Activated effector memory CD4-positive, alpha-beta T cell treated with anti-CD3 and anti-CD28 coated beads, Interleukin-2, amount 50 U/mL, for 16 hours (primary cell): ENCODE data around the gene ZNF423.
A peak's percentile ranks its signal among the peaks of the same experiment; 100 is the strongest.

Experiments used
- DNase-seq: peaks from one replicate; pipeline ENCODE4 v3.0.0-alpha.2; 2020

Gene ZNF423

DNA sequence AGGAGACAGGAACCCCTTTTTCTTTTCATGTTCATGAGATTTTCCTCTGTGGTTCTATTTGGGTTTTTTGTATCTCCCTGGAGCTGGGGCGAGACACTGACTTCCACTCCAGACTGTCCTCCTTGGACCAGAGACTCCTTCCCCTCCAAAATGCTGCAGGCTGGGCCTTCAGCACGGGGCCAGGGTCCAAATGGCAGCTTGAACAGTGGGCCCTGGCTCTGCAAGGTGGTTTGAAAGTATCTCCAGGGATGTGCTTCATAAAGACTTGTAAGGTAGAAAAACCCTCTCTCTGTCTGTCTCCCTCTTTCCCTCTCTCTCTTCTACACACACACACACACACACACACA lies 236.1 kb downstream of the ZNF423 start:
- DNase-seq = no peak

DNA sequence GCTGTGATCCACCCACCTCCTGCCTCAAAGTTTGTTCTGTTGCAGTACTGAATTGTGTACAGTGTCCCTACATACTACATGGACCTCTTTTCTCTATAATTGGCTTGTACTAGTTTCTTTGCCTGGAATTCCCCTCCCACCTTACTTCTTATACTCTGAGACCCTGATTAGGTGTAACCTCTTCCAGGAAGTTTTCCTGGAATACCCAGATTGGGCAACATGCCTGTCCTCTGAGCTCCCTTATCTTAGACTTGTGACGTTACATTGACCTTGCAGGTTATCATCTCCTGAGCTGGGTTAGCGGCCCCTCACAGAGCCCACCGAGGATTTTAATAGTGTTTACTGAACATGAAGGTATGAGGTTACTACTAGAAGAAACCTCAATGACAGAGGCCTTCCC lies 237.0 kb downstream of the ZNF423 start:
- no peak for DNase-seq

DNA sequence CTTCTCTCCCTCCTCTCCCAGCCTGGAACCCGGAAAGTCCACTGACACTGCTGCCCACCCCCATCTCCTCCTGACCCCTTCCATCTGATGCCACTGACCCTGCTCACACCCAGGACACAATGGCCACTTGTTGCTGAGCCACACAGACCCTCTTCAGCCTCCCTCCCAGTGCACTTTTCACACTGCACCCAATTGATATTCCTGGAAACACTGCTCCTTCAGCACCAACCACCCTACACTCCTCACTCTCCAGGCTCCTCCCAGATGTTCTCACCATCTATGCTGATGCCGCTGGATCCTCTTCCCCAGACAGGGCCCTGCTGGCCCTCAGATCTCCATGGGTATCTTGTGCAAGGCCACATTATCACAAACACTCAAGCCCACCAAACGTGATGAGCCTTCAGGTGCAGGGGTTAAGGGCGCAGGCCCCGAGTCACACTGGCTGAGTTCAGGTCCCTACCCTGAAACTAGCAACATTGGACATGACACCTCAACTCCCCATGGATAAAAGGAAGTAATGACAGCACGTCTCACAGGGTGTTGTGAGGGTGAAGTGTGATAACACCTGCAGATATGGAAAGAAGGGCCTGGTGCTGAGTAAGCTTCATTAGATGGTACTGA lies 238.1 kb downstream of the ZNF423 start:
- peak; percentile 30 for DNase-seq

DNA sequence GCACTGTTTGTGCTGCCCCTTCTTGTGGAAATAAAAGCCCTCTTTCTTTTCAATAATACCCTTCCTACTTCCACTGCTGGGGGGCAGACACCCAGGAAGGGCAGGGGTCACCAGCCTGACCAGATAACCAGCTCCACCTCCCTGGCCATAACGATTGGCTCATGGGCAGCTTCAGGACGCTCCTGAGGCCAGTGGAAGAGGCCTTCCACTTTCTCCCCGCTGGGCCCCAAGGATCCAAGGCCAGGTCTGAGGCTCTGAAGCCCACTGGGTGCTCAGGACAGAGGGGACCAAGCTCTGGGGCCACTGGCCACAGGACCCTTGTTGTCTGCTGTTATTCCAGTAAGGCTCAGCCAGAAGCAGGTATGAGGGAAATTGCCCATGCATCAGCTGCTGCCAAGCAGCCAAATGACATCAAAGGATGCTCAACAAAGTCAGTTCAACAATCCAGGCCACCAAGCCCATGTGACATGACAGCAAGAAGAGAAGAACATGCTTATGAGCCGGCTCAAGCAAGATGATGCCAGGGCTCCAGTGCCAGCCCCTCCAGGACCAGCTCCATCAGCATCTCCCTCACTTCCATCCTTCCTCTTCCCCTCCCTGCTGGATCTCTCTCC lies 238.8 kb downstream of the ZNF423 start:
- peak; percentile 43 for DNase-seq

DNA sequence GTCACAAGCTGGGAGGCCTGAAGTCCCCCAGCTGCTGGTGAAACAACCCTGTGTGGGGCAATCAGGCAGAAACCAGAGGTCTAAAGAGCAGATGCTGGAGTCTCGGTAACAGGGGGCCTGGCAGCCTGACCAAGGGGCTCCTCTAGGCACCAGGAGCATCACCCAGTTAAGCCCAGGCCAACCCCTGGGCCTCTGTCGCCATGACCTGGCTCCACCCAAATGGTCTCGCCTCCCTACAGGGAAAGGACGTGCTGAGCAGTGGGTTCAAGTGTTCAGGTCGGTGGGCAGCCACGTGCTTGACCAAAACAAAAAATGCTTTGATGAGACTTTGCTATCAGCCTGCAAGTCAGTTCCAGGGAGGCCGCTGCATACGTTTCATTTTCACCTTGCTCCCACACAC lies 240.3 kb downstream of the ZNF423 start:
- DNase-seq = peak; percentile 37

DNA sequence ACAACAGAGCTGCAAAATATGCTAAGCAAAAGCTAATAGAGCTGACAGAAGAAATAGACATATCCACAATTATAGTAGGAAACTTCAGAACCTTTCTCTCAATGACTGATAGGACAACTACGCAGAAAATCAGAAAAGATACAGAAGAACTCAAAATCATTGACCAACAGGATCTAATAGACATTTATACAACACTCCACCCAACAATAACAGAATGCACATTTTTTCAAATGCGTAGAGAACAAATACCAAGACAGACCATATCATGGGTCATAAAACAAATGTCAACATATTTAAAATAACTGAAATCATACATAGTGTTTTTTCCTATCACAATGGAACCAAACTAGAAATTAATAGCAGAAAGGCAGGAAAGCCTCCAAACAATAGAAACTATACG lies 244.9 kb downstream of the ZNF423 start:
- no peak for DNase-seq

DNA sequence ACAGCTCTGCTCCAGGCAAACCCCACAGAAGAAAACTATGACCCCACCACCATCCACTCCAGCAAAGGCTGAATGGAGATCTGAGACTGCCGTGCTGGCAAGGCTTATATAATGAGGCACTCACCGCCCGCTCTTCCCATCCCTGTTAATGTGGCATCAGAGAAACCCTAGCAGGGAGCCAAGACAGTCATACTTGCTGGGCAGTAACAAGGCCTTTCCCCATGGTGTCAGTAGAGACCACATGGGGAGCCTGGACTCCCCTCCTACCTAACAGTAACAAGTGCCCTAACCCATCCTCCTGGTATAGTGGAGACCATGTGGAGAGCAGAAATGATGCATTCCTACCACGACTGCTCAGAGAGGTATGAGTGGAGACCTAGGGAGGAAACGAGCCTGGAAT lies 247.1 kb downstream of the ZNF423 start:
- DNase-seq = no peak

DNA sequence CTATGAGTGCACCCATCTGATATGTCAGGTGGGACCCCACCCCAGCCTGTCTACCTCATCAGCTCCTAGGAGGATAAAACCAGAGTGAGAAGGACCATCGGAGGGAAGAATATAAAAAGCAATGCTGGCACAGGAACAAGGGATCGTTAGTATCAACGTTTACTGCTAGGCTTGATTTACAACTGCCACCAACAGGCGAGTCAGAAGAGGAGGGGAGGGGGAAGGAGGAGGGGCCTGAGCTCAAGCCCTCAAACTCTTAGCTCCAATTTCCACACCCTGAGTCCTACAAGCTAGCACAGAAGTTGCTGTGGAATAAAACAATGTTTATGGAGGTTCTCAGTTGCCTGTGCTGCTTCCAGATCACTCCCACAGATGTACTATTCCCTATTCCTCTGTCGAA lies 247.8 kb downstream of the ZNF423 start:
- no peak for DNase-seq

DNA sequence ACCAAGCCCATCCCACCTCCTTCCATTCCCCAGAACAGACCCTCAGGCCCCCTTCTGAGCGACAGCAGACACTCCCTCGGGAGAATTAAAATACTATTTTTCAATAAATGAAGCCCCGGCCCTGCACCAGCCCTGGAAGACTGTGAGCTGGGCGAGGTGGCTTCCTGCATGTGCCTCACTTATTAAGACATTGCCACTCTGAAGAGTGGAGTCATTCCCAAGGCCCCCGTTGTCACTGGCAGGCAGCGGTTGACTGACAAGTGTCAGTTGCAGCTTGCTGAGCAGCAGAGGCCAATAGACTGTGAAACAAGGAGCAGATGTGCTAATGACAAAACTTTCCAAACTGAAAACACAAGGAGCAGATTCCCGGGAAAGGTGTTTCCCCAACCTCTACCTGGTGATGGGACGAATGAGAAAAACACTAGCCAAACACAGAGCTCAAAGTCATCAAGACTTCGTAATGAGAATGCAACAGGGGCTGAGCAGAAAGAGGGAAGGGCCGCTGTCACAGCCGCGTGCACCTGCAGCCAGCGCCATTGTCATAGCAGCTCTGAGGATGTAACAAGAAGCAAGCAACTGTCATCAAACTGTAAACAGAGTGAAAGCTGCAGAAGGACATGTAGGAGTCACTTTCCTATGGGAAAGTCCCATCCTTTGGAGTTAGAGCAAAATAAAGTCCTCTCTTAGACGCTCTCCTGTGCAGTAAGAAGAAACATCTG lies 250.2 kb downstream of the ZNF423 start:
- no peak for DNase-seq

DNA sequence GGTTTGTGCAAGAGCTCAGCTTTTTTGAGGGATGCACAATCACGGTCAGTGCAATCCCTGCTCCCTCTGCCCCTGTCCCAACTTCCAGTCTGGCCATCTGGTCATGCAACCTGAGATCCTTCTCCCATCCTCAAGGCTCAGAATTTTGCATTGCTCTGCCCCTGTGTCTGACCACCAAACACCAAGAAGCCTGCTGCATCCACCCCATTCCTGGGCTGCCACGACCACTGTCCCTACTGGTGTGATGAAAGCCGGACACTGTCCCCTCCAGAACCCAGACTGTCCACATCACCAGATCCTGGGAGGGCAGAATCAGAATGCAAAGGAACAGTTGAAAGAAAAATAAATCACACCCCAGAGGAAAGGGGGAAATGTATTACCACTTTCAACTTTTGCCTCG lies 251.3 kb downstream of the ZNF423 start:
- DNase-seq = no peak

DNA sequence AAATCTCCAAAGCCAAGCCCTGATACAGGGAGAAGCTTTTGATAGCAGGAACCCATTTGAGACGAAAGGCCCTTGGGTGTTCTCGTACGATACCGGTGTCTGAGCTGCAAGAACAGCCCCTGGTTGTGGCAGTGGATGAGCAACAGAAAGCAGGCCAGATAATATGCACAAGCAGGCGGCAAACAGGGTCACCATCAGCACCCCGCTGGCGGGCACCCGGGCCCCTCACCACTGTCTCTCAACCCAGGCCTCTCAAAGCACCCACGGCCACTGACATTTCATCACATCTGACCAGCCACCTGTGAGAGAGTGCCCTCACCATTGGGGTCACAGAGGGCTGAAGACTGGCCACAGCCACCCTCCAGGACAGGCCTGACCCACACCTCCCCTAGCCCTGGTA lies 252.0 kb downstream of the ZNF423 start:
- no peak for DNase-seq

DNA sequence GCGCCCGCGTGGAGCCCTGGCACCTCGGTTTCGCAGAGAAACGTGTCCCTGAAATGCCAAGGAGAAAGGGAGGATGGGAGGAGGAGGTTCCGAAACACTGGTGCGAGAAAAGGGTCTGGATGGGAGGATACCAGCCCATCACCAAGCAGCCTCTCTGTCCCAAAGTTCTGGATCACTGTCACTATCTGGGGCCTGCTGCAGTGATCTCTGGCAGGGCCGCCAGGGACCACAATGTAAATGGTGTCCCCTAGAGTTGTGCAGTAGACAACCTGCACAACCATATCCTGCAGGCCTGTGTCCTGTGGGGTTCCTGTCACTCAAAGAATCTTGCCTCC lies 253.0 kb downstream of the ZNF423 start:
- DNase-seq = no peak

DNA sequence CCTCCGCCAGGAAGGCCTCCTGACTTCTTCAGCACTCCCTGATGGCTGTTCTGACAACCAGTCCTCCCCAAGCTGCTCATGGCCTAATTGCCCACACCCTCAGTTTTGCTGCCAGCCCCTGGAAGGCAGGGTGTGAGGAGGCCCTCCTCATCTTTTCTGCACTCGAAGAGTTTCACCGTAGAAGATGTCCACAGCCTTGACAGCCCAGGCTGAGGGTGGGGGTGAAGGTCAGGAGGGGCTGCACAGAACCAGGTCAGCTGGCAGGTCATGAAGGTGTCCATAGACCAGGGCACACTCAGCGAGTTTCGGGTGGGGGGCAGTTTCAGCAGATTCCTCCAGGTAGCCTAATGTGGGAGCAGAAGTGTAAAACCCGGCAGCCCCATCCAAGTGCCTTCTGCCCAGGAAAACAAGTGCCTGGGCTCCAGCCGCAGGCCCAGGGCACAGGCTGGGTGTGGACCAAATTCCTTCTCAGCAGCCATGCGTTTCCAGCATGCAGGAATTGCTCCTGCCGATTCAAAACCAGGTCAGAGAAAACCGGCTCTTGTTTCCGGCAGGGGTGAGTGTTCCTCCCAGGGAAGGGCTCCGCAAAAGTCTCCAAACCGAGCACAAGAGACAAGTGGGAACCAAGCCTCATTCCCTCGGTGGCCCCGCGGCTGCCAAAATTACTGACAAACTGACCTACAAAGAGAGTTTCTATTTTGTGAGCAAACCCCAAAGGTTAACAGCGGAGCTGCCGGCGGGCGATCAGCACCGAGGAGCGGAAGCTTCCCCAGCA lies 253.5 kb downstream of the ZNF423 start:
- DNase-seq = no peak

DNA sequence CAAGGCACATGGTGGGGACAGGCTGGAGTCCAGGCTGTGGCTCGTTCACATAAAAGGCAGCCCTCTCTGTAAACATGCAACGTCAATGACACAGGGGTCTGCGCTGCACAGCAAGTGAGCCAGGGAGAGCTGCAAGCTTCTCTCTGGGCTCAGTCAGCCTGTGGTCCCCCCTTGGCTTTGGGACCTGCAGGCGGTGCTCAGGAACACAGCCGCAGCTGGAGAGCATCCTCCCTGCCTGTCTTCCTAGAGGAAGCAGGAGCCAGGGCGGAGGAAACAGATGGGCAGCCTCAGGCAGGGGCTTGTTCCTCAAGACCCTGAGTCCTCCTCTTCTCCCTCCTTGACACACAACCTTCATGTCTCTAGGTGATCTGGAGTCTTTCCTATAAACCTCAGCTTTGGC lies 254.3 kb downstream of the ZNF423 start:
- DNase-seq = no peak

DNA sequence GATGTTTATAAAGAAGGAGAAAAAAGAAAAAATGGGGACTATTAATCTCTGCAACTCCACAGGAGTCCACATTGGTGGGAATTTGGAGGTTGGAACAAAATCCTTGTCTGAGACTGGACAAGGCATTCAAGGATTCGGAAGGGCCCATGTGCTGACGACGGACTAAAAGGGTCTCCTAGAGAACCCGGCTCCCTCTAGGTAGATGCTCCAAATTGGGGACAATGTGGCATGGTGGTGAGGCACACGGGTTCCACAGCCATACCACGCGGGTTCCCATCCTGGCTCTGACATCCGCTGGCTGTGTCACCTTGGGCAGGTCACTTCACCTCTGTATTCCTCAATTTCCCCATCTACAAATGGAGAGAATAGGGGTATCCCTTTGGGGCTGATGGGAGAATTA lies 254.9 kb downstream of the ZNF423 start:
- no peak for DNase-seq

DNA sequence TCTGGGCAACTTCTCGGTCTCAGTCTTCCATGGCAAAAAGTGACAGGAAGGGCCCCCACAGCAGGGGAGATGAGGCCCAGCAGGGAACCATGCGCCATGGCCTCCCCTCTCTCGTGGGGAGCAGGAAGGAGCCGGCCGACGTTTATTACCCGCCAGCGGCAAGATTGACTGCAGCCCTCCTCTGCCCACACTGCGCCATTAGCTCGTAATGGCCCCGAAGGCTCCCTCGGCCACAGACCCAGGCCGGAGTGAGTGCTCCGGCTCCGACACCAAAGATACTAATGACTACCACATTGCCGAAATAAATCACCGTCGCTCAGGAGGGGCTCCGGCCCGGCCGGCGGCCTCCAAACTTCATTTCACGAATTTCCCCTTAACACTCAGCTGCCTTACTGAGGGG lies 255.4 kb downstream of the ZNF423 start:
- DNase-seq = no peak

DNA sequence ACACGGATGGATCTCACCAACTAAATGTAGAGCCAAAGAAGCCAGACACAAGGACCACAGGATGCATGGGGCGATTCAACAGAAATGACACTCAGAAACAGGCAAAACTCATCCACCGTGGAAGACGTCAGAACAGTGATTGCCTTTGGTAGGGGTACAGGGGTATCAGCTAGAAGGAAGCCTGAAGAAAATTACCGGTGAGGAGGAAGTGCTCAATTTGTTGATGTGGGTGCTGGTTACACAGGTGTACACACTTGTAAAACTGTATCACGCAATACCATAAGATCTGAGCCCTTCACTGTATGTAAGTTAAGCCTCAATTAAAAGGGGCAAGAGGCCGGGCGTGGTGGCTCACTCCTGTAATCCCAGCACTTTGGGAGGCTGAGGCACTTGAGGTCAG lies 256.2 kb downstream of the ZNF423 start:
- no peak for DNase-seq

DNA sequence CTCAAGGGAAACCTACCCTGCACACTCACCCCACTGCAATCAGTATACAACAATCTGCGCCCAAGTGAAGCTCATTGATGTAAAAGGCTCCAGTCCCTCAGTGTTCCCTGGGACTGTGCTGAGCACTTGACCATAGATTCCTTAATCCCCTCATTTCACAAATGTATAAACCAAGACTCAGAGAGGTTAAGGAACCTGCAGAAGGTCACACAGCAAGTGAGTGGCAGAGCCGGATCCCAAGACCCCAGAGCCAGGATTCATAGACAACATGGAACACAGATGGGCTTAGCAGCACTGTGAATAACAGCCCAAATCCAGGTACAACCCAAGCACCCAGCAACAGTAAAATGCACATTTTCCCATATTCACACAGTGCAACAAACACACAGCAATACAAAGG lies 256.6 kb downstream of the ZNF423 start:
- DNase-seq = no peak

DNA sequence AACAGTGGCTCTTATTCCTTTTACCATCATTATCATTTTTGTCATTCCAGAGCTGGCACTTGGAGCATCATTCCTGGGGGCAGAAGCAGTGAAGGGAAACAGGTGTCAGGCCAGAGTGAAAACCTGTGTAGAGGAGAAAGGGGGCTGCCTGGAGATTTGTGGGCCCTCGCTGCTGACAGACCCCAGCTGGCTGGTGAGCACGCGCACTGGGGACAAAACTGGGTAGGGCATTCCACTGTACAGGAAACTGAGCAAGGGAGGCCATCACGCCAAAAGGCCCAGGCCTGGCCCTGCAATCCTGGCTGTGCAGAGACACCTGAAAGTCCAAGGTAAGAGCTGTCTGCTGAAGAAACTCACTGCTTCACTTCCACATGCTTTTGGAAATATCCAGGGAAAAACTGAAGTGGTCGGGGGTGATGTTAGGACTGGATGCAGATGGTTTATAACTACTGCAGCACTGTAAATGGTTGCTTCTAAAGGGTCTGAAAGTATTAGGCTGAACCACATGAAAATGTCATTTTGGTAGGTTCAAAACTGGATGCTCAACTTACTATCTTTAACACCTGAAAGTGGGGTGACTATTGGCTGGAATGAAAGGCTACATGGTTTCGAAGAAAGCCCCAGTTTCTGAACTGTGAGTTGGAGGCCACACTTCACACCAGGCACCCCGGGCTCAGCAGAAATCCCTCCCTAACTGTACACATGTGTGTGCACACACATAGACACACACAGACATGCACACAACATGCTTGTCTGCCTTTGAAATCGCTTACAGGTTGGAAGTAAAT lies 257.3 kb downstream of the ZNF423 start:
- DNase-seq = no peak

DNA sequence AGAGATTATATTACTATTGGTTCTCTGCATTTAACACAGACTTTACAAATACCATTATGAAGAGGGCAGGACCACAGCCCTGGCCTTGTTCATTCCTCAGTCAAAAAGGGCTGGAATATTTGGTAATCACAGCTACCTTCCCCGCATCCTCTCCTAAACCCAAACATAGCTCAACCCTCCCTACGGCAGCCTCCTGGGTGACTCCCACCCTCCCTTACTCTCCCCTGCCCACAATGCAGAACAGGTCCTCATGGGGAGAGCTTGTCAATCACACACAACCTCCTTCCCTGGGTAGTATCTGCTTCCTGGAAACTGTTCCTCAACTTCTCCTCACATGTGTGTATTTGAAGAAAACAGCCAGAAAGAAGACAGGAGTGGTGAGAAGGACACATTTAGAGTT lies 258.1 kb downstream of the ZNF423 start:
- no peak for DNase-seq

DNA sequence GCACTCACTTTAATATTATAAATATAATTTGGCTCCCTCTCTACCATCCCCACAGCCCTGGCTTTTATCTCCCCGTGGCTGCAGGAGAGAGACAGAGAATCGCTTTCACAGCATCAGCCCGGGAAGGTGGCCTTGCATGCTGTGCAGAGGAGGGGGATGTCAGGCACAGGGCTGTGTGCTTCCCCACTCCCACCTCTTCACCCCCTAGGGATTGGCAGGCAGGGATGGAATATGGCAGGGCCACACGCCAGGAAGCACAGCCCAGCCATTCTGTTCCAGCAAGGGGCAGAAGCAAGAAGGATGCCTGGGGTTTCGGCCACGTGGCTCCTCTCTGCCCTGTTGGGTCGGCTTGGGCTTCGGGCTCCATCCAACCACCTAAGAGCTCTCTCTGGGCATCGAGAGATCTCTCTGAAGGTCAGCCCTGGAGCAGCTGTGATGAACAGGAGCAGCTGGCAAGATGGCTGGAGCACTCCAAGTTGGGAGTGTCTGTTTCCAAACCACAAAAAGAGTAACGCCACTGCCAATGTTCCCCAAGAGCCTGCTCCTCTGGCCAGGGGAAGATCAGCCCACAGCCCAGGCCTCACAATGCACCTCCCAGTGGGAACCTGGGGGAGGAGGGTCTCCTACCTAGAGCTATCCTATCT lies 259.1 kb downstream of the ZNF423 start:
- no peak for DNase-seq

DNA sequence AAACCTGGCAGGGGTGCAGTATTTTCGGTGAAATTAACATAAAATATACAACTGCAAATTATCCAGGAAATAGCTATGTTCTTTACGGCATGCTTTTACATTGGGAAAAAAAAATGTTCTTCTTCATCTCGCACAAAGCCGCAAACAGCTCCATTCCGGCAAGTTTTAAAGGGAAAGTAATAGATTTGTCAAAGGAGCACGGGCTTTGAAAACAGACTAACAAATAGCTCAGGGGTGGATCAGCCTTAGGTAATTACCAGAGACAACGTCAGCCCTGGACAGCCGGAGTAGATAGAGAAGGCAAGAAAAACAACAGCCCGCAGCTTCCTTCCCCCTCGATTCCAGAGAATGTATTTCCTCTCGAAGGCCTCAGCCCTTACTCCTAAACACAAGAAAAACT lies 259.8 kb downstream of the ZNF423 start:
- no peak for DNase-seq
